GM18951 (cell line): ENCODE results near the gene KCNA4.

ENCODE experiments used
- POLR2A ChIP-seq: IDR thresholded peaks from 4 replicates; pipeline ENCODE4 v1.6.1; 2011; ENCODE audit warnings: mild to moderate bottlenecking; ENCODE audit not compliant: insufficient read length, insufficient read depth; ENCODE audit errors: extremely low read depth
- in situ Hi-C: fragments of 300-500 bp; cut with MboI; formaldehyde crosslinking; loops from one replicate; pipeline ENCODE4 v1.12.0; 2022; ENCODE audit warnings: low sequenced_read_pairs, mixed read lengths, inconsistent platforms; ENCODE audit not compliant: unreplicated experiment

KCNA4 gene

DNA sequence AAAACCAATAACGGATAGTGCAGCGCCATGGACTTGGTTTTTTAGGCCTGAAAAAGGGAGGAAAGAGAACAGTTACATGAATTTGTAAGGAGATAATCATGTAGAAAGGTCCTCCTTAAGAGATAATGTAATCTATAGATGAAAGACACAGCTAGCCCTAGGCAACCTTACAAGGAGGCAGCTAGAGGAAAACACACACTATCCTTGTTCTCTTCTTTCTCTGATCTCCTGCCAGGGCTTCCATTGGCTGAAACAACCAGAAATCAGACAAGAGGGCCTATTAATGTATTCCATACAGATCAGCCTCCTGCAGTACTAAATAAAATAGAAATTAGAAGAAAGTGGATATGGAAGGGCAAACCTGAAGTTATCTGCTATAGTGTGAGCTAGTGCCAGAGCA is 53.0 kb downstream of the KCNA4 start:
- TF ChIP-seq POLR2A: no peak
- in situ Hi-C loops: no loop called here

DNA sequence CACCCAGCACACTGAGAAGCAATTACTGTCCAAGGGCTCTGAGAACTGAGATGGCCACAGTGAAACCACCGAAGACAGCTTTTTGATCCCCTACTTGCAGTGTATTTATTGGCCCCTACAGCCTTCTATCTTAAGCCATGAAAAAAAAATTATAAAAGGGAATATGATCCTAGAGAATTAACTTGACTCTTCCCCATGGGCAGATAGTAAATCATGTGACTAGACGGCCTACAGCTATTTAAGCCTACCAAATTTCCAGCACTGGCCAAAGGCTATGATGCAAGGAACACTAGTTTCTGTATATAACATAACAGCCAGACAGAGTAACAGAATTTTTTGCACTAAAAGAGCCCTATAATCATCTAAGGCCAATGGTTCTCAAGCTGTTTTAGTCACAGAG is 53.8 kb downstream of the KCNA4 start:
- no peak for TF ChIP-seq POLR2A
- in situ Hi-C loops: no loop called here

DNA sequence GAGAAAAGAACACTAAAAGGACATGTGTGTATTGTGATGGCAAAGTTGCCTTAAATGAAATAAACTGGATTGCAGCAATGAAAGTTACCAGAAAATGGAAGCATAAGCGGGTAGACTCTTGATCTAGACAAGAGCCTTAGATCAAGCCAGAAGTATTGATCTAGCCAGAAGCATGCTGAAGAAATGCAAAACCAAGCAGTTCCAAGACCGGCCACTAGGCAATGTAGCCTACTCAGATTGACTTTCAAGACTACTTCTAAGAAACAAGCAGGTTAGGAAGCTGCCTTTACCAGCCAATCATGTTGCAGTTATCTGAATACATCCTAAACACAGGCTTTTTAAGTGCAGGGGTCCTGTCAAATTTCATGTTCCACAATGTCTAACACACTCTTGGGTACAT is 54.6 kb downstream of the KCNA4 start:
- in situ Hi-C loops: no loop called here
- TF ChIP-seq POLR2A: no peak
